Type B pancreatic cell (in vitro differentiated cells): ENCODE results near the gene DIAPH3. TPM values are rescaled to one million over a fixed set of nuclear protein-coding genes. Genes with fewer than 3 reads are reported as not detected.

ENCODE experiments used
- DNase-seq: peaks from one replicate; pipeline ENCODE4 v3.0.0; 2021; ENCODE audit warnings: mixed read lengths; ENCODE audit not compliant: unreplicated experiment; ENCODE audit errors: extremely low spot score
- H3K27ac Mint-ChIP-seq: 2 replicates; pipeline ENCODE4 v1.8.0; 2021; ENCODE audit warnings: mild to moderate bottlenecking, mixed read lengths
- H3K27me3 Mint-ChIP-seq: 2 replicates; pipeline ENCODE4 v1.8.0; 2021; ENCODE audit warnings: mixed read lengths
- H3K36me3 Mint-ChIP-seq: 2 replicates; pipeline ENCODE4 v1.8.0; 2021; ENCODE audit warnings: mixed read lengths
- H3K4me1 Mint-ChIP-seq: one replicate; pipeline ENCODE4 v1.8.0; 2021; ENCODE audit warnings: mixed read lengths; ENCODE audit not compliant: unreplicated experiment
- H3K4me3 Mint-ChIP-seq: 2 replicates; pipeline ENCODE4 v1.8.0; 2021; ENCODE audit warnings: mild to moderate bottlenecking, mixed read lengths
- H3K9me3 Mint-ChIP-seq: 2 replicates; pipeline ENCODE4 v1.8.0; 2021; ENCODE audit warnings: mixed read lengths
- CTCF ChIP-seq: fragments of 200-600 bp; sonication (generic); conservative IDR thresholded peaks from 2 replicates; pipeline ENCODE4 v1.5.0; 2021; ENCODE audit warnings: antibody characterized with exemption, mild to moderate bottlenecking
- total RNA-seq: library from RNA; stranded (reverse); gene quantifications from 2 replicates; pipeline ENCODE4 v1.2.1, GENCODE V29; 2021; ENCODE audit warnings: low replicate concordance

The DIAPH3 gene
- total RNA-seq, 1 donor from 2014 or later: 16.9 TPM

GRCh38 chr13:59677430-59677829 is 486.3 kb downstream of the DIAPH3 start:
- H3K27me3 Mint-ChIP-seq: no peaks in the 10 kb centered on the region
- no peak for DNase-seq
- no peaks in the 10 kb centered on the region for H3K36me3 Mint-ChIP-seq
- TF ChIP-seq CTCF: no peak
- H3K27ac Mint-ChIP-seq: no peak overlapping the region
- H3K9me3 Mint-ChIP-seq: no peaks in the 10 kb centered on the region
- H3K4me1 Mint-ChIP-seq: peaks cover 5% of the 10 kb centered on the region
- no peak overlapping the region for H3K4me3 Mint-ChIP-seq

- Mint-ChIP-seq H3K4me1 (peaks cover 5% of the 10 kb centered on the region), H3K36me3 (no peaks in the 10 kb centered on the region), H3K27me3 (no peaks in the 10 kb centered on the region), H3K9me3 (no peaks in the 10 kb centered on the region), H3K27ac (no peak overlapping the region), H3K4me3 (no peak overlapping the region)
- no peak for TF ChIP-seq CTCF
- no peak for DNase-seq
Observed at GRCh38 chr13:59674616-59675015, 489.1 kb downstream of the DIAPH3 start.

- DNase-seq: no peak
- no peak for TF ChIP-seq CTCF
- no peak overlapping the region for H3K4me3 Mint-ChIP-seq
- H3K27ac Mint-ChIP-seq: no peak overlapping the region
- H3K27me3 Mint-ChIP-seq: no peaks in the 10 kb centered on the region
- no peaks in the 10 kb centered on the region for H3K4me1 Mint-ChIP-seq
- H3K9me3 Mint-ChIP-seq: no peaks in the 10 kb centered on the region
- no peaks in the 10 kb centered on the region for H3K36me3 Mint-ChIP-seq
Observed at GRCh38 chr13:59673286-59673685, 490.4 kb downstream of the DIAPH3 start.

GRCh38 chr13:59672445-59672844 is 491.3 kb downstream of the DIAPH3 start:
- Mint-ChIP-seq H3K4me3 (no peak overlapping the region), H3K27me3 (no peaks in the 10 kb centered on the region), H3K36me3 (no peaks in the 10 kb centered on the region), H3K4me1 (no peaks in the 10 kb centered on the region), H3K27ac (no peak overlapping the region), H3K9me3 (no peaks in the 10 kb centered on the region)
- DNase-seq: no peak
- TF ChIP-seq CTCF: no peak

GRCh38 chr13:59671881-59672280 is 491.8 kb downstream of the DIAPH3 start:
- DNase-seq: no peak
- Mint-ChIP-seq H3K4me1 (no peaks in the 10 kb centered on the region), H3K27ac (no peak overlapping the region), H3K36me3 (no peaks in the 10 kb centered on the region), H3K4me3 (no peak overlapping the region), H3K27me3 (no peaks in the 10 kb centered on the region), H3K9me3 (no peaks in the 10 kb centered on the region)
- no peak for TF ChIP-seq CTCF

GRCh38 chr13:59666504-59666903 is 497.2 kb downstream of the DIAPH3 start:
- no peak overlapping the region for H3K27ac Mint-ChIP-seq
- H3K27me3 Mint-ChIP-seq: no peaks in the 10 kb centered on the region
- H3K4me1 Mint-ChIP-seq: peaks cover 10% of the 10 kb centered on the region

More at GRCh38 chr13:59666504-59666903, 497.2 kb downstream of the DIAPH3 start:
- Mint-ChIP-seq H3K36me3 (peaks cover 15% of the 10 kb centered on the region), H3K4me3 (no peak overlapping the region), H3K9me3 (peaks cover 5% of the 10 kb centered on the region)
- no peak for TF ChIP-seq CTCF
- no peak for DNase-seq
